Hepatocyte (in vitro differentiated cells): ENCODE data around the gene SMPX. TPM values are rescaled to one million over a fixed set of nuclear protein-coding genes. Genes with fewer than 3 reads are reported as not detected.

Experiments used
- DNase-seq: peaks from one replicate; pipeline ENCODE4 v3.0.0-alpha.2; 2016; ENCODE audit warnings: low spot score
- H2AFZ ChIP-seq: fragments of 200-600 bp; sonication (generic); 2 replicates; pipeline ENCODE4 v1.6.0; 2016; ENCODE audit warnings: antibody characterized with exemption, mild to moderate bottlenecking
- H3K27ac ChIP-seq: fragments of 200-600 bp; sonication (generic); 2 replicates; pipeline ENCODE4 v1.5.1; 2016; ENCODE audit warnings: mild to moderate bottlenecking
- H3K27me3 ChIP-seq: fragments of 200-600 bp; sonication (generic); 2 replicates; pipeline ENCODE4 v1.6.1; 2016
- H3K36me3 ChIP-seq: fragments of 200-600 bp; sonication (generic); replicated peaks from 2 replicates; pipeline ENCODE4 v1.5.1; 2016; ENCODE audit warnings: low read depth; ENCODE audit not compliant: insufficient read depth
- H3K4me1 ChIP-seq: fragments of 200-600 bp; sonication (generic); 2 replicates; pipeline ENCODE4 v1.5.1; 2016; ENCODE audit warnings: mild to moderate bottlenecking, moderate library complexity; ENCODE audit not compliant: insufficient read depth
- H3K4me2 ChIP-seq: fragments of 200-600 bp; sonication (generic); 2 replicates; pipeline ENCODE4 v1.6.0; 2016
- H3K4me3 ChIP-seq: fragments of 200-600 bp; sonication (generic); 2 replicates; pipeline ENCODE4 v1.5.1; 2016; ENCODE audit warnings: mild to moderate bottlenecking
- H3K79me2 ChIP-seq: fragments of 200-600 bp; sonication (generic); 2 replicates; pipeline ENCODE4 v1.6.0; 2017; ENCODE audit warnings: mild to moderate bottlenecking
- H3K9me2 ChIP-seq: fragments of 200-600 bp; sonication (generic); replicated peaks from 2 replicates; pipeline ENCODE4 v1.6.0; 2017; ENCODE audit warnings: mild to moderate bottlenecking; ENCODE audit not compliant: insufficient read depth
- H3K9me3 ChIP-seq: fragments of 200-600 bp; sonication (generic); 2 replicates; pipeline ENCODE4 v1.5.1; 2016; ENCODE audit warnings: low read depth, mild to moderate bottlenecking
- H4K20me1 ChIP-seq: fragments of 200-600 bp; sonication (generic); 2 replicates; pipeline ENCODE4 v1.6.0; 2016; ENCODE audit warnings: mild to moderate bottlenecking; ENCODE audit not compliant: insufficient read depth, poor library complexity, severe bottlenecking
- EZH2 ChIP-seq: fragments of 200-600 bp; sonication (generic); IDR thresholded peaks from 2 replicates; pipeline ENCODE4 v1.6.1; 2016; ENCODE audit warnings: antibody characterized with exemption, mild to moderate bottlenecking, borderline replicate concordance
- EZH2phosphoT487 ChIP-seq: fragments of 200-600 bp; sonication (generic); IDR thresholded peaks from one replicate; pipeline ENCODE4 v1.6.1; 2018; ENCODE audit warnings: antibody characterized with exemption, mild to moderate bottlenecking, low read depth, moderate library complexity; ENCODE audit not compliant: unreplicated experiment, severe bottlenecking
- WGBS: methylation state at CpG from one replicate; pipeline ENCODE4 v1.1.6; 2016; ENCODE audit warnings: low lambda C conversion rate; ENCODE audit errors: missing lambda C conversion rate; 5-methylcytosine and 5-hydroxymethylcytosine counted together
- polyA plus RNA-seq: library from polyadenylated mRNA; unstranded; fragments of >200 nt; fragmentation: Nextera tagmentation; extraction: Ambion mirVana; gene quantifications from 2 replicates; pipeline ENCODE4 v1.2.1, GENCODE V29; 2016
- total RNA-seq: library from RNA; depleted of rRNA; stranded (reverse); fragments of >200 nt; gene quantifications from 2 replicates; pipeline ENCODE4 v1.2.3, GENCODE V29; 2014
- TF ChIP-seq, protein P1 (sequence below): fragments of 200-600 bp; sonication (generic); IDR thresholded peaks from 2 replicates; pipeline ENCODE4 v1.5.1; 2016; ENCODE audit warnings: antibody characterized with exemption, mild to moderate bottlenecking; ENCODE audit not compliant: poor library complexity

SMPX gene
- 0.64 and 1.4 TPM in 2 replicates for total RNA-seq
- 3.0 and 4.1 TPM in 2 replicates for polyA plus RNA-seq

DNA sequence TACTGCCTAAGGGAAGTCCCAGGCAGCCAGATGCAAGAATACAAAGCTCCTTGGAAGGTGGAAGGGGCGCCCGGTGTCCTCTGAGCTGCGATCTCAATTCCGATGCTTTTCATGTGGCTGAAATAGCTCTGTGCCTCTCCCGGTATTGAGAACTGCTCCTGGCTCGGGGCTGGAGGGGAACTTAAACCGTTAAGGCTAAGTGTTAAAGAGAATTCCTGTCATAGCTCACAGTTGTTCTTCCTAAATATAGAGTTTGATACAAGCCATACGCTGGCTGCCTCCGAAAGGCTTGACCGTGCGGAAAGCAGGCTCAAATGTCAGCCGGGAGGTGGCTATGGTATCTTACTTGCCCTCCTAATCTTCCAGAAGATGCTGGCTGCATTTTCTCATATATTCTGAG, at the start of gene SMPX:
Gene SMPX (minus strand): TSS at position 157 of the 400 bp plus-strand sequence. CDS start 3,826 bp downstream, outside the sequence.
- no peaks in the 10 kb centered on the region for H4K20me1 ChIP-seq
- H3K36me3 ChIP-seq, result no peaks in the 10 kb centered on the region
- no peaks in the 10 kb centered on the region for H3K79me2 ChIP-seq
- no peaks in the 10 kb centered on the region for H3K4me1 ChIP-seq
- H3K27ac ChIP-seq, result no peak within 1 kb of the TSS
- no peaks in the 10 kb centered on the region for H3K27me3 ChIP-seq
- WGBS, result 54% methylated on average over 12 of the region's 12 CpGs
- H2AFZ ChIP-seq, result no peak within 1 kb of the TSS
- peak within 1 kb of the TSS; percentile 20 for H3K4me2 ChIP-seq
- H3K9me2 ChIP-seq, result no peaks in the 10 kb centered on the region
- H3K4me3 ChIP-seq, result no peak within 1 kb of the TSS
- no peaks in the 10 kb centered on the region for H3K9me3 ChIP-seq
- TF ChIP-seq EZH2phosphoT487 (no peak), EZH2 (no peak)
- TF ChIP-seq, protein P1, sequence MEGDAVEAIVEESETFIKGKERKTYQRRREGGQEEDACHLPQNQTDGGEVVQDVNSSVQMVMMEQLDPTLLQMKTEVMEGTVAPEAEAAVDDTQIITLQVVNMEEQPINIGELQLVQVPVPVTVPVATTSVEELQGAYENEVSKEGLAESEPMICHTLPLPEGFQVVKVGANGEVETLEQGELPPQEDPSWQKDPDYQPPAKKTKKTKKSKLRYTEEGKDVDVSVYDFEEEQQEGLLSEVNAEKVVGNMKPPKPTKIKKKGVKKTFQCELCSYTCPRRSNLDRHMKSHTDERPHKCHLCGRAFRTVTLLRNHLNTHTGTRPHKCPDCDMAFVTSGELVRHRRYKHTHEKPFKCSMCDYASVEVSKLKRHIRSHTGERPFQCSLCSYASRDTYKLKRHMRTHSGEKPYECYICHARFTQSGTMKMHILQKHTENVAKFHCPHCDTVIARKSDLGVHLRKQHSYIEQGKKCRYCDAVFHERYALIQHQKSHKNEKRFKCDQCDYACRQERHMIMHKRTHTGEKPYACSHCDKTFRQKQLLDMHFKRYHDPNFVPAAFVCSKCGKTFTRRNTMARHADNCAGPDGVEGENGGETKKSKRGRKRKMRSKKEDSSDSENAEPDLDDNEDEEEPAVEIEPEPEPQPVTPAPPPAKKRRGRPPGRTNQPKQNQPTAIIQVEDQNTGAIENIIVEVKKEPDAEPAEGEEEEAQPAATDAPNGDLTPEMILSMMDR, result no peak
- DNase-seq, result no peak

DNA sequence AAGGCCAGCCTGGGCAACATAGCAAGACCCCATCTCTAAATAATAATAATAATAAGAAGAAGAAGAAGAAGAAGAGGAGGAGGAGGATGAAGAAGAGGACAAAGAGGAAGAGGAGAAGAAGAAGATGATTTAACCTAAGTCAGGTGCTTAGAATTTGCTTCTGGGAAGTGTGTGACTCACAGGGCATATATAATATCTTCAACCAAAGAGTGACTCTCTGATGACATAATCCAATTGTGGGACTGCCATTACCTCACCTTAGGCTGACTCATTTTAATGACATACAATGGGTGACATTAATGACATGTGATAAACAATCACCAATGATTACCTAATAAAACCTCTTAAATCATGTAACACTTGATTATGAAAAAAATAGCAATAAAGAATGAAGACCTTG, 48.8 kb upstream of the SMPX start:
- Histone ChIP-seq H3K36me3 (no peaks in the 10 kb centered on the region), H3K4me2 (no peak overlapping the region), H3K27ac (no peak overlapping the region), H3K4me3 (no peak overlapping the region), H3K4me1 (peaks cover 13% of the 10 kb centered on the region), H3K9me3 (no peaks in the 10 kb centered on the region), H2AFZ (no peak overlapping the region), H4K20me1 (no peaks in the 10 kb centered on the region), H3K79me2 (no peaks in the 10 kb centered on the region), H3K9me2 (no peaks in the 10 kb centered on the region), H3K27me3 (no peaks in the 10 kb centered on the region)
- TF ChIP-seq, protein P1, result no peak
- TF ChIP-seq EZH2 (no peak), EZH2phosphoT487 (no peak)
- DNase-seq, result no peak

DNA sequence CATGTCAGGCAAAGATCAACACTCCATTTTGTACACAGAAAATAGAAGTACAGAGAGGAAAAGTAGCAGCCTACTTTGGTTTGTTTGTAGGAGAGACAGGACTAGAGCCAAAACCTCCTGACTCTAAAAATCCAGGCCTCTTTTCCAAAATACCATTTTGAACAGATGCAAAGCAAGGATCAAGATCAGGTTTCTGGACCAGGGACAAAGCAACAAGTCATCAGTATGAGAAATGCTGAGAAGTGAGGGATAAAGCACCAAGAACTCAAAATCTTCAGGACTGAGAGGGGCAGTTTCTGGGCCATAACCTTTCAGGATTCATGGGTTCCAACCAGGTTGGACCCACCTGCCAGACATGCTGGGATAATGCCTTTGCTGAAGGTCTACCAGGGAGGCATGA, 44.9 kb upstream of the SMPX start:
- H4K20me1 ChIP-seq, result no peaks in the 10 kb centered on the region
- no peak overlapping the region for H3K4me3 ChIP-seq
- H3K36me3 ChIP-seq, result no peaks in the 10 kb centered on the region
- peaks cover 13% of the 10 kb centered on the region for H3K4me1 ChIP-seq
- H3K4me2 ChIP-seq, result peak overlapping the region; percentile 31
- no peaks in the 10 kb centered on the region for H3K9me3 ChIP-seq
- H3K27ac ChIP-seq, result peak overlapping the region; percentile 71
- H3K27me3 ChIP-seq, result no peaks in the 10 kb centered on the region
- no peak overlapping the region for H2AFZ ChIP-seq
- no peaks in the 10 kb centered on the region for H3K79me2 ChIP-seq
- DNase-seq, result no peak
- H3K9me2 ChIP-seq, result no peaks in the 10 kb centered on the region
- TF ChIP-seq, protein P1, result no peak
- TF ChIP-seq EZH2, result no peak
- TF ChIP-seq EZH2phosphoT487, result no peak

DNA sequence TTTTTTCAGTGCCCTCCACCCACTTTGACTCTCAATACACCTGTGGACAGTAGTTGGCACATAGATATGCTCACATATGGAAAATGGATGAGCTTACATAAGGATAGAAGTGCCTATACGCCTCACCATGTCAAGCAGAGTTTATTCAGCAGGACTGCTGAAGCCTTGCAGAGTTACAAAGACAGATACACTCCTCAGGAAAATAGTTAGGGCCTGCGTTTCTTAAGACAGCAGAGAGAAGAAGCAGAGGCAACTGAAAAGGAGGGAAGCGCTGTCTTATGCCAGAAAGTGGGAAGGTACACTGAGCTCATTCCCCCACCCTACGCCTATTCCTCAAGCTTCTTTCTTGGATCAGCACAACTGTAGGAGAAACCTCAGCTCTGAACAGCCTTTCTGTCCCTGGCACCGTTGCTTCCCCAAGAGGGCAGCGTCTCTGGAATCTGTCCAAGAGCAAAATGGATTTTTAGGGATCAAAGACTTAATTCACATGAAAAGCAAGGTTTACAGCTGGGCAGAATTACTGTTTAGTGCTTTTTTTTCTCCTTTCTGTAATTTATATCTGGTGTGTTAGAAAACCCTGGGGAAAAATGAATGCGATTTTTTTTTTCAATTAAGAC, 44.2 kb upstream of the SMPX start:
- H3K4me1 ChIP-seq, result peaks cover 13% of the 10 kb centered on the region
- no peaks in the 10 kb centered on the region for H3K36me3 ChIP-seq
- peak overlapping the region; percentile 71 for H3K27ac ChIP-seq
- H3K79me2 ChIP-seq, result no peaks in the 10 kb centered on the region
- WGBS, result 54% methylated on average over 7 of the region's 7 CpGs
- no peak overlapping the region for H2AFZ ChIP-seq
- H4K20me1 ChIP-seq, result no peaks in the 10 kb centered on the region
- no peaks in the 10 kb centered on the region for H3K9me3 ChIP-seq
- no peaks in the 10 kb centered on the region for H3K9me2 ChIP-seq
- no peaks in the 10 kb centered on the region for H3K27me3 ChIP-seq
- DNase-seq, result peak; percentile 31
- no peak for TF ChIP-seq EZH2
- TF ChIP-seq EZH2phosphoT487, result no peak
- TF ChIP-seq, protein P1, result no peak
- H3K4me3 ChIP-seq, result no peak overlapping the region
- H3K4me2 ChIP-seq, result no peak overlapping the region
